Measurements from ENCODE around the gene NAV2. TPM values are rescaled to one million over a fixed set of nuclear protein-coding genes. Genes with fewer than 3 reads are reported as not detected.

The NAV2 gene
- total RNA-seq, 1 experiment from 2014 or later: 139 TPM

DNA sequence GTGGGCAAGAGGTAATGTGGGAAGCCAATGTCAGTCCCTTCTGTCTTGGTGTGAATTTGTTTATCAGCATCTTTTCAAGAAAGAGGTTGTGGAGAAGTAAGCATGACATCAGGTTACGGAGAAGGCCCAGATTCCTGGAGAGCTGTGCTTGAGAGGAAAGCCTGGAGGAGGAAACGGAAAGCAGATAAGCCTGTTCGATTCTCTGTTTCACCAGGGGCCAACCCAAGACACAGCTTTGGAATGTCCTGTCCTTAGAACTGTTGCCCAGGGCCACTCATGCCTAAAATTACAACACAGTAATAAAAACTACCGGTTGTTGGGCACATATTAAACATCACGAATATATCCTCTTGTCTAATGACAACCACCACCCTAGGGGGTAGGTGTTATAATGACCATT, 148.5 kb downstream of the NAV2 start:
- TF ChIP-seq, protein P1, sequence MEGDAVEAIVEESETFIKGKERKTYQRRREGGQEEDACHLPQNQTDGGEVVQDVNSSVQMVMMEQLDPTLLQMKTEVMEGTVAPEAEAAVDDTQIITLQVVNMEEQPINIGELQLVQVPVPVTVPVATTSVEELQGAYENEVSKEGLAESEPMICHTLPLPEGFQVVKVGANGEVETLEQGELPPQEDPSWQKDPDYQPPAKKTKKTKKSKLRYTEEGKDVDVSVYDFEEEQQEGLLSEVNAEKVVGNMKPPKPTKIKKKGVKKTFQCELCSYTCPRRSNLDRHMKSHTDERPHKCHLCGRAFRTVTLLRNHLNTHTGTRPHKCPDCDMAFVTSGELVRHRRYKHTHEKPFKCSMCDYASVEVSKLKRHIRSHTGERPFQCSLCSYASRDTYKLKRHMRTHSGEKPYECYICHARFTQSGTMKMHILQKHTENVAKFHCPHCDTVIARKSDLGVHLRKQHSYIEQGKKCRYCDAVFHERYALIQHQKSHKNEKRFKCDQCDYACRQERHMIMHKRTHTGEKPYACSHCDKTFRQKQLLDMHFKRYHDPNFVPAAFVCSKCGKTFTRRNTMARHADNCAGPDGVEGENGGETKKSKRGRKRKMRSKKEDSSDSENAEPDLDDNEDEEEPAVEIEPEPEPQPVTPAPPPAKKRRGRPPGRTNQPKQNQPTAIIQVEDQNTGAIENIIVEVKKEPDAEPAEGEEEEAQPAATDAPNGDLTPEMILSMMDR (IDR thresholded peaks at IDR 0.05; ENCODE audit: unreplicated experiment): no peak
- intact Hi-C loops (cut with micrococcal nuclease): no loop called here
- Mint-ChIP-seq H3K4me1 (ENCODE audit: insufficient read depth, unreplicated experiment) (no peaks in the 10 kb centered on the region), H3K27me3 (ENCODE audit: insufficient read depth, unreplicated experiment) (no peaks in the 10 kb centered on the region), H3K4me3 (ENCODE audit: unreplicated experiment) (no peak overlapping the region), H3K36me3 (ENCODE audit: insufficient read depth, unreplicated experiment) (peaks cover 10% of the 10 kb centered on the region), H3K9me3 (ENCODE audit: unreplicated experiment) (no peaks in the 10 kb centered on the region), H3K27ac (ENCODE audit: low read depth, unreplicated experiment) (no peak overlapping the region)
- CTCF ChIA-PET: no interaction called here
- DNase-seq (ENCODE audit: unreplicated experiment): no peak
- no TSS peak for BruUV-seq (replicated peaks)
- POLR2A ChIA-PET: no interaction called here

DNA sequence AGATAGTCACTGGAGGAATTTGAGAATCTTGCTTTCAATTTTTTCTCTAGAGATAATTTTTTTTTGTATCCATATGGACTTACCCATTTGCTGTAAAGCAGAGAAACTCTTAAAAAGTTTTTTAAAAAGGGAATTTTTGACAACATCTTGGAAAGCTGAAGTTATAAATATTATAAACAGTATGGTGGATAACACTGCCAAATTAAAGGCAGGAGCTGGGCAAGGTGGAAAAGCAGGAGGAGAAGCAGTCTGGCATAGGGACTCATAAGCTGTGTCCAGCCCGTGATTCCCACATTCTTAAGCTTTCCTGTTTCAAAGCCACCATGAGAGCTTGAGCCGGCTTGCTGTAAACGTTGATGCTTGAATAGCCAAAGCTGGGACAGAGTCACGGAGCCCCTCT, 149.5 kb downstream of the NAV2 start:
- H3K9me3 Mint-ChIP-seq (ENCODE audit: unreplicated experiment): no peaks in the 10 kb centered on the region
- H3K36me3 Mint-ChIP-seq (ENCODE audit: insufficient read depth, unreplicated experiment): peaks cover 10% of the 10 kb centered on the region
- no peak overlapping the region for H3K4me3 Mint-ChIP-seq (ENCODE audit: unreplicated experiment)
- TF ChIP-seq, protein P1 (IDR thresholded peaks at IDR 0.05; ENCODE audit: unreplicated experiment): no peak
- BruUV-seq (replicated peaks): no TSS peak
- H3K27ac Mint-ChIP-seq (ENCODE audit: low read depth, unreplicated experiment): no peak overlapping the region
- H3K27me3 Mint-ChIP-seq (ENCODE audit: insufficient read depth, unreplicated experiment): no peaks in the 10 kb centered on the region
- intact Hi-C loops (cut with micrococcal nuclease): no loop called here
- ChIA-PET POLR2A (interaction anchor here (0.7 kb wide), 1 partner anchor 13 kb away, joined by 3 read pairs; no protein-coding TSS in a partner anchor), CTCF (interaction anchor here (0.6 to 1.0 kb wide), 4 partner anchors 17 to 583 kb away, joined by 3 to 4 read pairs (median 3); no protein-coding TSS in a partner anchor)
- H3K4me1 Mint-ChIP-seq (ENCODE audit: insufficient read depth, unreplicated experiment): no peaks in the 10 kb centered on the region
- no peak for DNase-seq (ENCODE audit: unreplicated experiment)

- no peak overlapping the region for H3K27ac Mint-ChIP-seq (ENCODE audit: low read depth, unreplicated experiment)
- H3K9me3 Mint-ChIP-seq (ENCODE audit: unreplicated experiment): no peaks in the 10 kb centered on the region
- ChIA-PET CTCF (interaction anchor here (0.6 to 1.3 kb wide), 3 partner anchors 12 to 613 kb away, joined by 3 read pairs; no protein-coding TSS in a partner anchor), POLR2A (no interaction called here)
- H3K4me3 Mint-ChIP-seq (ENCODE audit: unreplicated experiment): no peak overlapping the region
- no TSS peak for BruUV-seq (replicated peaks)
- H3K36me3 Mint-ChIP-seq (ENCODE audit: insufficient read depth, unreplicated experiment): peaks cover 11% of the 10 kb centered on the region
- DNase-seq (ENCODE audit: unreplicated experiment): no peak
- intact Hi-C loops (cut with micrococcal nuclease): no loop called here
- peaks cover 14% of the 10 kb centered on the region for H3K4me1 Mint-ChIP-seq (ENCODE audit: insufficient read depth, unreplicated experiment)
- TF ChIP-seq, protein P1 (IDR thresholded peaks at IDR 0.05; ENCODE audit: unreplicated experiment): no peak
- no peaks in the 10 kb centered on the region for H3K27me3 Mint-ChIP-seq (ENCODE audit: insufficient read depth, unreplicated experiment)
These were observed 151.8 kb downstream of the NAV2 start for GRCh38 chr11:19864141-19865140.

- H3K27ac Mint-ChIP-seq (ENCODE audit: low read depth, unreplicated experiment): no peak overlapping the region
- no peaks in the 10 kb centered on the region for H3K9me3 Mint-ChIP-seq (ENCODE audit: unreplicated experiment)
These were observed 153.4 kb downstream of the NAV2 start for GRCh38 chr11:19866037-19866436.

More at GRCh38 chr11:19866037-19866436, 153.4 kb downstream of the NAV2 start:
- Mint-ChIP-seq H3K4me1 (ENCODE audit: insufficient read depth, unreplicated experiment) (peaks cover 14% of the 10 kb centered on the region), H3K36me3 (ENCODE audit: insufficient read depth, unreplicated experiment) (peaks cover 16% of the 10 kb centered on the region), H3K4me3 (ENCODE audit: unreplicated experiment) (no peak overlapping the region), H3K27me3 (ENCODE audit: insufficient read depth, unreplicated experiment) (no peaks in the 10 kb centered on the region)
- intact Hi-C loops (cut with micrococcal nuclease): no loop called here
- TF ChIP-seq, protein P1 (IDR thresholded peaks at IDR 0.05; ENCODE audit: unreplicated experiment): no peak
- no peak for DNase-seq (ENCODE audit: unreplicated experiment)
- ChIA-PET POLR2A (no interaction called here), CTCF (no interaction called here)
- BruUV-seq (replicated peaks): no TSS peak
